HEK293T (cell line): ENCODE data around the gene OR2J2.

ENCODE experiments used
- ARNT ChIP-seq: fragments of 450-650 bp; IDR thresholded peaks from 2 replicates; pipeline ENCODE4 v1.6.1; 2017; ENCODE audit warnings: mild to moderate bottlenecking
- CTBP1 ChIP-seq: fragments of 450-650 bp; IDR thresholded peaks from 2 replicates; pipeline ENCODE4 v1.6.1; 2016; ENCODE audit warnings: borderline replicate concordance
- ELF4 ChIP-seq: fragments of 450-650 bp; IDR thresholded peaks from 2 replicates; pipeline ENCODE4 v1.6.1; 2017; ENCODE audit warnings: antibody characterized with exemption
- FOXA1 ChIP-seq: fragments of 450-650 bp; IDR thresholded peaks from 2 replicates; pipeline ENCODE4 v1.6.1; 2016; ENCODE audit warnings: mild to moderate bottlenecking
- FOXK2 ChIP-seq: fragments of 450-650 bp; IDR thresholded peaks from 2 replicates; pipeline ENCODE4 v1.6.1; 2016; ENCODE audit warnings: mild to moderate bottlenecking
- FOXM1 ChIP-seq: fragments of 450-650 bp; IDR thresholded peaks from 2 replicates; pipeline ENCODE4 v1.6.1; 2017; ENCODE audit warnings: mild to moderate bottlenecking, borderline replicate concordance
- LEF1 ChIP-seq: fragments of 450-650 bp; IDR thresholded peaks from 2 replicates; pipeline ENCODE4 v1.6.1; 2017; ENCODE audit warnings: mild to moderate bottlenecking, borderline replicate concordance
- SP1 ChIP-seq: fragments of 450-650 bp; IDR thresholded peaks from 2 replicates; pipeline ENCODE4 v1.6.1; 2017
- SUZ12 ChIP-seq: fragments of 450-650 bp; IDR thresholded peaks from 2 replicates; pipeline ENCODE4 v1.6.1; 2016; ENCODE audit warnings: mild to moderate bottlenecking
- TARDBP ChIP-seq: fragments of 450-650 bp; IDR thresholded peaks from 2 replicates; pipeline ENCODE4 v1.6.1; 2016
- TF ChIP-seq, protein P1 (sequence below): fragments of 450-650 bp; IDR thresholded peaks from 2 replicates; pipeline ENCODE4 v1.6.1; 2016

- TF ChIP-seq FOXA1 (no peak), SP1 (no peak), ELF4 (no peak), FOXM1 (no peak), LEF1 (no peak), FOXK2 (no peak), CTBP1 (no peak), ARNT (no peak), TARDBP (no peak), SUZ12 (no peak)
- TF ChIP-seq, protein P1, sequence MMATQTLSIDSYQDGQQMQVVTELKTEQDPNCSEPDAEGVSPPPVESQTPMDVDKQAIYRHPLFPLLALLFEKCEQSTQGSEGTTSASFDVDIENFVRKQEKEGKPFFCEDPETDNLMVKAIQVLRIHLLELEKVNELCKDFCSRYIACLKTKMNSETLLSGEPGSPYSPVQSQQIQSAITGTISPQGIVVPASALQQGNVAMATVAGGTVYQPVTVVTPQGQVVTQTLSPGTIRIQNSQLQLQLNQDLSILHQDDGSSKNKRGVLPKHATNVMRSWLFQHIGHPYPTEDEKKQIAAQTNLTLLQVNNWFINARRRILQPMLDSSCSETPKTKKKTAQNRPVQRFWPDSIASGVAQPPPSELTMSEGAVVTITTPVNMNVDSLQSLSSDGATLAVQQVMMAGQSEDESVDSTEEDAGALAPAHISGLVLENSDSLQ, result no peak
Measured at GRCh38 chr6:29146179-29146578, 24.5 kb upstream of the OR2J2 start.
